HEK293T (cell line): ENCODE data around the gene SYNPR.

Experiments
- CTCF ChIA-PET: fragments of 350-600 bp; formaldehyde crosslinking; extraction: SDS; loops from one replicate; lab custom pipeline; 2021; ENCODE audit warnings: antibody characterized with exemption, inconsistent platforms; lab: Yijun Ruan, JAX
- POLR2A ChIA-PET: fragments of 350-600 bp; formaldehyde crosslinking; extraction: SDS; loops from one replicate; lab custom pipeline; 2020; ENCODE audit warnings: antibody characterized with exemption, inconsistent platforms; lab: Yijun Ruan, JAX
- DNase-seq: peaks from one replicate; pipeline ENCODE4 v3.0.0; 2012; ENCODE audit warnings: mixed read lengths; ENCODE audit errors: extremely low spot score
- ARNT ChIP-seq: fragments of 450-650 bp; IDR thresholded peaks from 2 replicates; pipeline ENCODE4 v1.6.1; 2017; ENCODE audit warnings: mild to moderate bottlenecking
- BHLHE40 ChIP-seq: fragments of 450-650 bp; IDR thresholded peaks from 2 replicates; pipeline ENCODE4 v1.6.1; 2016; ENCODE audit warnings: mild to moderate bottlenecking, moderate library complexity, borderline replicate concordance
- CTBP1 ChIP-seq: fragments of 450-650 bp; IDR thresholded peaks from 2 replicates; pipeline ENCODE4 v1.6.1; 2016; ENCODE audit warnings: borderline replicate concordance
- ELF4 ChIP-seq: fragments of 450-650 bp; IDR thresholded peaks from 2 replicates; pipeline ENCODE4 v1.6.1; 2017; ENCODE audit warnings: antibody characterized with exemption
- FOXA1 ChIP-seq: fragments of 450-650 bp; IDR thresholded peaks from 2 replicates; pipeline ENCODE4 v1.6.1; 2016; ENCODE audit warnings: mild to moderate bottlenecking
- FOXK2 ChIP-seq: fragments of 450-650 bp; IDR thresholded peaks from 2 replicates; pipeline ENCODE4 v1.6.1; 2016; ENCODE audit warnings: mild to moderate bottlenecking
- FOXM1 ChIP-seq: fragments of 450-650 bp; IDR thresholded peaks from 2 replicates; pipeline ENCODE4 v1.6.1; 2017; ENCODE audit warnings: mild to moderate bottlenecking, borderline replicate concordance
- HDGF ChIP-seq: fragments of 450-650 bp; IDR thresholded peaks from 2 replicates; pipeline ENCODE4 v1.6.1; 2017; ENCODE audit warnings: antibody characterized with exemption, borderline replicate concordance
- L3MBTL2 ChIP-seq: fragments of 450-650 bp; conservative IDR thresholded peaks from 2 replicates; pipeline ENCODE4 v1.6.1; 2016; ENCODE audit warnings: mild to moderate bottlenecking
- LEF1 ChIP-seq: fragments of 450-650 bp; IDR thresholded peaks from 2 replicates; pipeline ENCODE4 v1.6.1; 2017; ENCODE audit warnings: mild to moderate bottlenecking, borderline replicate concordance
- NFRKB ChIP-seq: fragments of 450-650 bp; IDR thresholded peaks from 2 replicates; pipeline ENCODE4 v1.6.1; 2016; ENCODE audit warnings: mild to moderate bottlenecking, moderate library complexity
- PKNOX1 ChIP-seq: fragments of 450-650 bp; IDR thresholded peaks from 2 replicates; pipeline ENCODE4 v1.6.1; 2016
- SP1 ChIP-seq: fragments of 450-650 bp; IDR thresholded peaks from 2 replicates; pipeline ENCODE4 v1.6.1; 2017
- SUZ12 ChIP-seq: fragments of 450-650 bp; IDR thresholded peaks from 2 replicates; pipeline ENCODE4 v1.6.1; 2016; ENCODE audit warnings: mild to moderate bottlenecking
- TARDBP ChIP-seq: fragments of 450-650 bp; IDR thresholded peaks from 2 replicates; pipeline ENCODE4 v1.6.1; 2016
- ZNF384 ChIP-seq: fragments of 450-650 bp; IDR thresholded peaks from 2 replicates; pipeline ENCODE4 v1.6.1; 2016

The SYNPR gene

GRCh38 chr3:63528325-63529000, 250.4 kb downstream of the SYNPR start:
- CTCF ChIA-PET: no interaction called here
- TF ChIP-seq FOXA1 (no peak), PKNOX1 (no peak), FOXM1 (no peak), SUZ12 (no peak), NFRKB (no peak), ZNF384 (no peak), ARNT (no peak), HDGF (no peak), SP1 (no peak), L3MBTL2 (no peak), LEF1 (no peak), FOXK2 (no peak), TARDBP (no peak), BHLHE40 (no peak), ELF4 (no peak), CTBP1 (no peak)
- POLR2A ChIA-PET: no interaction called here
- no peak for DNase-seq

- DNase-seq: no peak
- TF ChIP-seq BHLHE40 (no peak), ZNF384 (no peak), SP1 (no peak), HDGF (no peak), LEF1 (no peak), PKNOX1 (no peak), ARNT (no peak)
- ChIA-PET CTCF (no interaction called here), POLR2A (no interaction called here)
Observed at GRCh38 chr3:63532521-63532920, 254.4 kb downstream of the SYNPR start.

DNA sequence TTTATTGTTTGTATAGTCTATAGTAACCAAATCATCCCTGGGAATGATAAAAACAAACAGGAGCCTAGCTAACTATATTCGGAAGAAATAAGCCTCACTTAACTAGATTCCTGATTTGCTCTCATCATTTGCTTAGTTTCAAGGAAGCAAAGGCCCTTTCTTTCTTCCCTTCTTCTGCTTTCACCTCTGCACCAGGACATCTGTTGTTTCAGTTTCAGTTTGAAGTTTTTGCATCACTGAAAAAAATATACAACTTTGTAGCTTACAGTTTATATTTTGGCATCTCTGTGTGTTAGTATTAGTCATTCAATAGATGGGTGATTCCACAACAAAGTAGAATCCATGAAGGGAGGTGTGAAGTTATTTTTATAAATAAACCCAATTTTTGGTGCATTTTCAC, 260.8 kb downstream of the SYNPR start:
- TF ChIP-seq NFRKB: no peak
- TF ChIP-seq LEF1: no peak
- TF ChIP-seq TARDBP: no peak
- TF ChIP-seq FOXM1: no peak
- no peak for TF ChIP-seq FOXK2
- TF ChIP-seq ARNT: no peak
- no peak for TF ChIP-seq CTBP1
- no peak for TF ChIP-seq ZNF384
- TF ChIP-seq FOXA1: no peak
- no peak for TF ChIP-seq PKNOX1
- TF ChIP-seq BHLHE40: no peak
- TF ChIP-seq SUZ12: no peak
- ChIA-PET CTCF (no interaction called here), POLR2A (no interaction called here)
- no peak for DNase-seq

GRCh38 chr3:63555767-63556166, 277.7 kb downstream of the SYNPR start:
- DNase-seq: no peak
- ChIA-PET POLR2A (no interaction called here), CTCF (interaction anchor here (0.7 kb wide), 1 partner anchor 173 kb away, joined by 3 read pairs; no protein-coding TSS in a partner anchor)
- no peak for TF ChIP-seq FOXA1
- TF ChIP-seq FOXK2: no peak
- TF ChIP-seq ELF4: no peak
- TF ChIP-seq HDGF: no peak
- TF ChIP-seq FOXM1: no peak
- TF ChIP-seq ZNF384: no peak
- no peak for TF ChIP-seq SP1
- TF ChIP-seq TARDBP: no peak
- TF ChIP-seq NFRKB: no peak
- TF ChIP-seq PKNOX1: no peak
- TF ChIP-seq L3MBTL2: no peak
- TF ChIP-seq ARNT: no peak
- no peak for TF ChIP-seq SUZ12

- no peak for DNase-seq
- POLR2A ChIA-PET: no interaction called here
- CTCF ChIA-PET: no interaction called here
- no peak for TF ChIP-seq CTBP1
- no peak for TF ChIP-seq ARNT
- TF ChIP-seq HDGF: no peak
- no peak for TF ChIP-seq PKNOX1
- no peak for TF ChIP-seq SUZ12
- no peak for TF ChIP-seq SP1
- no peak for TF ChIP-seq LEF1
Observed at GRCh38 chr3:63556401-63556800, 278.3 kb downstream of the SYNPR start.
